ENCODE measurements around the gene VMAC. TPM values are rescaled to one million over a fixed set of nuclear protein-coding genes. Genes with fewer than 3 reads are reported as not detected.

Gene VMAC
- total RNA-seq, 1 donor, result 18.2 TPM

- Histone ChIP-seq H3K9me3 (ENCODE audit: low read depth, low read length) (no peaks in the 10 kb centered on the region), H3K4me3 (ENCODE audit: low read length) (no peak overlapping the region), H3K27me3 (ENCODE audit: insufficient read depth, low read length) (no peaks in the 10 kb centered on the region), H3K4me1 (ENCODE audit: insufficient read depth, low read length) (no peaks in the 10 kb centered on the region)
Observed at GRCh38 chr19:5894704-5895349, 9.8 kb upstream of the VMAC start.

DNA sequence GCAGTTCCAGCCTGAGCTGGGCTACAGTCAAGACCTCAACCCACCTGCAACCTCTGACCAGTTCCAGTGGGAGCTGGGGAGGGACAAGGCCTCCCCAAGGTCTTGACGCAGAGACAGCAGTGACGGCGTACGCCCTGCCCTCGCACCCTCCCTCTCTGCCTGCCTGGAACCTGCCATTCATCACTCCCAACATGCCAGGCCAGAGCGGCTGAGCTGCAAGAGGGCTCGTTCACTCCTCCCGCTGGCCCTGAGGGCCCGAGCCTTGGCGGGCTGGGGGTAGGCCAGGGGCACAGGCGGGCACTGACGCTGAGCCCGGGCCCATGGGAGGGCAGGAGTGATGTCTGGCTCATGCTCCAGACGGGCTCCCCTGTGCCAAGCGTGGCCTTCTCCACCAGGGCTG is 9.3 kb upstream of the VMAC start:
- Histone ChIP-seq H3K9me3 (ENCODE audit: low read depth, low read length) (no peaks in the 10 kb centered on the region), H3K4me3 (ENCODE audit: low read length) (no peak overlapping the region), H3K4me1 (ENCODE audit: insufficient read depth, low read length) (no peaks in the 10 kb centered on the region), H3K27me3 (ENCODE audit: insufficient read depth, low read length) (no peaks in the 10 kb centered on the region)

DNA sequence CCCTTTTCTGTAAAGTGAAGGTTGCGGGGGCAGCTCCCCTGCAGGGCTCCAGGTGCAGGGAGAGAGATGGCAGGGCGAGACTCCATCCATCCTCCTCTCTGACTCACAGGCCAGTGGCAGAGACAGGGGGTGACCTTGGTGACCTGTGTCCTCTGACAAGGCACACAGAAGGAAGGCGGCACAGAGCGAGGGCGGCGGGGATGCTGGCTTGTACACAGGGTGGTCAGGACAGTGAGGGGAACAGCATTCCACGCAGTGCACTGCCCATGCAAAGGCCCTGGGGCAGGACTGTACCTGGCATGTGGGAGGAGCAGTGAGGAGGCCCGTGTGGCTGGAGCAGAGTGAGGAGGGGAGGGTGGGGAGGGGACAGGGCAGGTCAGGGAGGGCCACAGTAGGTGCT is 8.8 kb upstream of the VMAC start:
- Histone ChIP-seq H3K4me3 (ENCODE audit: low read length) (no peak overlapping the region), H3K27me3 (ENCODE audit: insufficient read depth, low read length) (no peaks in the 10 kb centered on the region), H3K4me1 (ENCODE audit: insufficient read depth, low read length) (no peaks in the 10 kb centered on the region), H3K9me3 (ENCODE audit: low read depth, low read length) (no peaks in the 10 kb centered on the region)

DNA sequence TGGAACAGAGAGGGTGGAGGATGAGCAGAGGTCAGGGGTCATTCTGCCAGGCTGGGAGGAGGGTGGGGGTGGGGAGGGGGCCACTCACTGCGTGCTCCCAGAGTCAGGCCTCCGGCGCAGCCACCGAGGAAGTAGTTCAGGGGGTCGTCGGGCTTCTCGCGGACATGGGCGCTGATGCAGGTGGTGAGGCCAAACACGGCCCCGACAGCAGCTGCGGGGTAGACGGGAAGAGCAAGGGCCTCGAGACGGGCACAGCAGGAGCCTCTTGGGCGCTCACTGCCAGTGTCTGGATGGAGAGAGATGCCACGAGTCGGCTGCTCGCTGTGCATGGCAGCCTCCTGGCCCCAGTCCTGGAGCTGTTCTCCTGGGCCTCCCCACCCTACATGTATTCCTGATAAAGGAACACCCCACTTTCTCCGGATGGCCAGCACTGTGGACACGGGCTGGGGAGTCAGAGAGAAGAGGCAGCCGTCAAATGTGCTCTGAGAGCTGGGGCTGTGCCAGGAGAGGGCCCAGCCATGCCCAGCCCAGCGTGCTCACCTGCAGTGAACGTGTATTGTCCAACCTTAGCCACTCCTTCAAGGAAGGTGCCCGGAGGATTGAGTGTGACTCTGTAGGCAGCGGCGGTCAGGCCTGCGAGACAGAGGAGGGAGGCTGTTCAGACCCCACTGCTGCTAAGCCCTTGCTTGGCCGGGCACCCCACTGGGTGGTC is 8.2 kb upstream of the VMAC start:
- no peak overlapping the region for H3K4me3 ChIP-seq (ENCODE audit: low read length)
- no peaks in the 10 kb centered on the region for H3K9me3 ChIP-seq (ENCODE audit: low read depth, low read length)
- no peaks in the 10 kb centered on the region for H3K27me3 ChIP-seq (ENCODE audit: insufficient read depth, low read length)
- H3K4me1 ChIP-seq (ENCODE audit: insufficient read depth, low read length), result no peaks in the 10 kb centered on the region

- Histone ChIP-seq H3K27me3 (ENCODE audit: insufficient read depth, low read length) (no peaks in the 10 kb centered on the region), H3K9me3 (ENCODE audit: low read depth, low read length) (no peaks in the 10 kb centered on the region), H3K4me1 (ENCODE audit: insufficient read depth, low read length) (peaks cover 3% of the 10 kb centered on the region), H3K4me3 (ENCODE audit: low read length) (no peak overlapping the region)
Observed at GRCh38 chr19:5897189-5897969, 7.3 kb upstream of the VMAC start.

DNA sequence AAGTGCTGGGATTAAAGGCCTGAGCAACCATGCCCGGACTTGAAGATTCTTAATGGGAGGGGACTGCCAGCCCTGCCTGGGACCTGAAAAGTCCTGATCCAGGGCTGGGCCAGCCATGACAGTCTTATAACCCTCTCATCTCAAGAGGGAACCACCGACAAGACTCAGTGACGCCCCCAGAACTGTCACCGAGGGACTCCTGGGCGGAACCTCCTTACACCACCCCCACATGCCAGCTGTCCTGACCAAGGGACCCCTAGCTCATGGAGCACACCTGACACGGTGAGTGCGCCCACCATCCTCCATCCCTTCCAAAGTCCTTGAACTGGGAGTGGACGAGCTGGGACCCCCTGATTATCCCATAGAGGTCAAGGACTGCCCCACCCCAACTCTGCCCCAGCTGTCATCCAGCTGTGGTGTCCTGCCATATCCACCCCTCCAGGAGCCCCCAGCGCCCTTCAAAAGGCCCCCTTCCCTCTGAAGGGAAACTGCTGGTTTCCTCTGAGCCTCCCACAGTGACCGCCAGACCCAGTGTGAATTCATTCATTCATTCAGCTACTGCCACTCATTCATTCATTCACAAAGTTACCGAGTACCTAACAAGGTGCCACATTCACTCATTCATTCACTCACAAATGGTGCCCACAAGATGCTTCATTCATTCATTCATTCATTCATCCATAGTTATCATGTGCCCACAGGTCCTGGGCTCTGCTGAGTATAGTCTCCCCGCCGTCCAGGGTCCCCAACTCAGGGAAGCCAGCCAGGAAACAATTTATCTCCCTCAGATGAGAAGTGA is 4.7 kb upstream of the VMAC start:
- no peaks in the 10 kb centered on the region for H3K9me3 ChIP-seq (ENCODE audit: low read depth, low read length)
- no peaks in the 10 kb centered on the region for H3K27me3 ChIP-seq (ENCODE audit: insufficient read depth, low read length)

GRCh38 chr19:5900976-5901375 is 3.7 kb upstream of the VMAC start:
- Histone ChIP-seq H3K4me3 (ENCODE audit: low read length) (no peak overlapping the region), H3K9me3 (ENCODE audit: low read depth, low read length) (no peaks in the 10 kb centered on the region), H3K27me3 (ENCODE audit: insufficient read depth, low read length) (no peaks in the 10 kb centered on the region), H3K4me1 (ENCODE audit: insufficient read depth, low read length) (peaks cover 23% of the 10 kb centered on the region)

More for the DNA sequence above, 4.7 kb upstream of the VMAC start:
- Histone ChIP-seq H3K4me3 (ENCODE audit: low read length) (no peak overlapping the region), H3K4me1 (ENCODE audit: insufficient read depth, low read length) (peaks cover 13% of the 10 kb centered on the region)

GRCh38 chr19:5903056-5903623 is 1.5 kb upstream of the VMAC start:
- Histone ChIP-seq H3K27me3 (ENCODE audit: insufficient read depth, low read length) (no peaks in the 10 kb centered on the region), H3K4me3 (ENCODE audit: low read length) (peak overlapping the region; percentile 72), H3K4me1 (ENCODE audit: insufficient read depth, low read length) (peaks cover 28% of the 10 kb centered on the region), H3K9me3 (ENCODE audit: low read depth, low read length) (no peaks in the 10 kb centered on the region)

GRCh38 chr19:5903624-5904351 is 884 bp upstream of the VMAC start, which contains the start of gene NDUFA11:
Gene NDUFA11, minus strand, starts transcription at chr19:5903790. Its CDS starts 82 bp downstream, at chr19:5903708.
- no peaks in the 10 kb centered on the region for H3K9me3 ChIP-seq (ENCODE audit: low read depth, low read length)
- H3K4me3 ChIP-seq (ENCODE audit: low read length), result peak within 1 kb of the TSS; percentile 72
- no peaks in the 10 kb centered on the region for H3K27me3 ChIP-seq (ENCODE audit: insufficient read depth, low read length)
- peaks cover 28% of the 10 kb centered on the region for H3K4me1 ChIP-seq (ENCODE audit: insufficient read depth, low read length)

GRCh38 chr19:5905114-5905778 is 574 bp downstream of the VMAC start:
- Histone ChIP-seq H3K4me3 (ENCODE audit: low read length) (peak overlapping the region; percentile 67), H3K27me3 (ENCODE audit: insufficient read depth, low read length) (no peaks in the 10 kb centered on the region), H3K9me3 (ENCODE audit: low read depth, low read length) (no peaks in the 10 kb centered on the region), H3K4me1 (ENCODE audit: insufficient read depth, low read length) (peaks cover 28% of the 10 kb centered on the region)

DNA sequence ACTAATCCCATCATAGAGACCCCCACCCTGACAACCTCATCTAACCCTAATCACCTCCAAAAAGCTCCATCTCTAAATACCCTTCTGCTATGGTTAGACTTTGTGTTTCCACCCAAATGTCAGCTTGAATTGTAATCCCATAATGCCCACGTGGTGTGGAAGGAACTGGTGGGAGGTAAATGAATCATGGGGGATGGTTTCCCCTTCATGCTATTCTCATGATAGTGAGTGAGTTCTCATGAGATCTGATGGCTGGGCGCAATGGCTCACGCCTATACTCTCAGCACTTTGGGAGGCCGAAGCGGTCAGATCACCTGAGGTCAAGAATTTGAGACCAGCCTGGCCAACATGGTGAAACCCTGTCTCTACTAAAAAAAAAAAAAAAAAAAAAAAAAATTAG is 2.6 kb downstream of the VMAC start:
- H3K4me1 ChIP-seq (ENCODE audit: insufficient read depth, low read length), result peaks cover 26% of the 10 kb centered on the region
- H3K9me3 ChIP-seq (ENCODE audit: low read depth, low read length), result no peaks in the 10 kb centered on the region
- H3K27me3 ChIP-seq (ENCODE audit: insufficient read depth, low read length), result no peaks in the 10 kb centered on the region
- H3K4me3 ChIP-seq (ENCODE audit: low read length), result no peak overlapping the region

GRCh38 chr19:5908773-5909442 is 4.2 kb downstream of the VMAC start:
- Histone ChIP-seq H3K9me3 (ENCODE audit: low read depth, low read length) (no peaks in the 10 kb centered on the region), H3K4me3 (ENCODE audit: low read length) (no peak overlapping the region), H3K4me1 (ENCODE audit: insufficient read depth, low read length) (peaks cover 15% of the 10 kb centered on the region), H3K27me3 (ENCODE audit: insufficient read depth, low read length) (no peaks in the 10 kb centered on the region)

DNA sequence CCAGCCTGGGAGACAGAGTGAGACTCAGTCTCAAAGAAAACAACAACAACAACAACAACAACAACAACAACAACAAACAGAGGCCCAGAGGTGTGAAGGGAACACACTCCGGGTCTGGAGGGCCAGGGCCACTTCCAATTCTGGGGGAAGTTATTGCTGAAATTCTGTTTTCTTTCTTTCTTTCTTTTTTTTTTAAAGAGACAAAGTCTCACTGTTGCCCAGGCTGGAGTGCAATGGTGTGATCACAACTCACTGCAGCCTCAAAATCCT is 5.9 kb downstream of the VMAC start:
- Histone ChIP-seq H3K27me3 (ENCODE audit: insufficient read depth, low read length) (no peaks in the 10 kb centered on the region), H3K4me1 (ENCODE audit: insufficient read depth, low read length) (peaks cover 10% of the 10 kb centered on the region), H3K9me3 (ENCODE audit: low read depth, low read length) (no peaks in the 10 kb centered on the region), H3K4me3 (ENCODE audit: low read length) (no peak overlapping the region)

Measured in mononuclear cell (primary cell).